ENCODE measurements around the gene PDCD2. TPM values are rescaled to one million over a fixed set of nuclear protein-coding genes. Genes with fewer than 3 reads are reported as not detected.
"Not testable (repeated sequence)": the region's sequence is repeated elsewhere in the genome, so short reads cannot be mapped to it uniquely, and the experiment has no call there.

Gene PDCD2, protein sequence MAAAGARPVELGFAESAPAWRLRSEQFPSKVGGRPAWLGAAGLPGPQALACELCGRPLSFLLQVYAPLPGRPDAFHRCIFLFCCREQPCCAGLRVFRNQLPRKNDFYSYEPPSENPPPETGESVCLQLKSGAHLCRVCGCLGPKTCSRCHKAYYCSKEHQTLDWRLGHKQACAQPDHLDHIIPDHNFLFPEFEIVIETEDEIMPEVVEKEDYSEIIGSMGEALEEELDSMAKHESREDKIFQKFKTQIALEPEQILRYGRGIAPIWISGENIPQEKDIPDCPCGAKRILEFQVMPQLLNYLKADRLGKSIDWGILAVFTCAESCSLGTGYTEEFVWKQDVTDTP
- 100 to 1,000 TPM in 1 of 2 donors, 10 to 100 TPM in 1; 99.9 to 110 TPM for total RNA-seq

GRCh38 chr6:170584181-170584953 lies at the start of gene PDCD2:
Gene PDCD2 (minus strand): TSS chr6:170584637. CDS start chr6:170584581, 56 bp downstream.
- intact Hi-C loops (cut with DNase I): no loop called here
- WGBS: under 1% methylated on average over 78 of the region's 81 CpGs
- Histone ChIP-seq H3K9me3 (no peaks in the 10 kb centered on the region), H3K4me1 (replicated peaks) (no peaks in the 10 kb centered on the region), H3K27me3 (replicated peaks; ENCODE audit: insufficient read depth) (no peaks in the 10 kb centered on the region), H3K27ac (peak within 1 kb of the TSS; percentile 76 to 85), H3K36me3 (no peaks in the 10 kb centered on the region), H3K4me3 (peak within 1 kb of the TSS; percentile 79 to 92)
- peak; percentile 91 for DNase-seq (ENCODE audit: low spot score)
- TF ChIP-seq POLR2A (IDR thresholded peaks at IDR 0.05) (peak; percentile 22), POLR2AphosphoS5 (IDR thresholded peaks at IDR 0.05) (peak; percentile 92)
- TF ChIP-seq, protein P1, sequence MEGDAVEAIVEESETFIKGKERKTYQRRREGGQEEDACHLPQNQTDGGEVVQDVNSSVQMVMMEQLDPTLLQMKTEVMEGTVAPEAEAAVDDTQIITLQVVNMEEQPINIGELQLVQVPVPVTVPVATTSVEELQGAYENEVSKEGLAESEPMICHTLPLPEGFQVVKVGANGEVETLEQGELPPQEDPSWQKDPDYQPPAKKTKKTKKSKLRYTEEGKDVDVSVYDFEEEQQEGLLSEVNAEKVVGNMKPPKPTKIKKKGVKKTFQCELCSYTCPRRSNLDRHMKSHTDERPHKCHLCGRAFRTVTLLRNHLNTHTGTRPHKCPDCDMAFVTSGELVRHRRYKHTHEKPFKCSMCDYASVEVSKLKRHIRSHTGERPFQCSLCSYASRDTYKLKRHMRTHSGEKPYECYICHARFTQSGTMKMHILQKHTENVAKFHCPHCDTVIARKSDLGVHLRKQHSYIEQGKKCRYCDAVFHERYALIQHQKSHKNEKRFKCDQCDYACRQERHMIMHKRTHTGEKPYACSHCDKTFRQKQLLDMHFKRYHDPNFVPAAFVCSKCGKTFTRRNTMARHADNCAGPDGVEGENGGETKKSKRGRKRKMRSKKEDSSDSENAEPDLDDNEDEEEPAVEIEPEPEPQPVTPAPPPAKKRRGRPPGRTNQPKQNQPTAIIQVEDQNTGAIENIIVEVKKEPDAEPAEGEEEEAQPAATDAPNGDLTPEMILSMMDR (IDR thresholded peaks at IDR 0.05): peak in 2 of 4 experiments; percentile 2 to 13

DNA sequence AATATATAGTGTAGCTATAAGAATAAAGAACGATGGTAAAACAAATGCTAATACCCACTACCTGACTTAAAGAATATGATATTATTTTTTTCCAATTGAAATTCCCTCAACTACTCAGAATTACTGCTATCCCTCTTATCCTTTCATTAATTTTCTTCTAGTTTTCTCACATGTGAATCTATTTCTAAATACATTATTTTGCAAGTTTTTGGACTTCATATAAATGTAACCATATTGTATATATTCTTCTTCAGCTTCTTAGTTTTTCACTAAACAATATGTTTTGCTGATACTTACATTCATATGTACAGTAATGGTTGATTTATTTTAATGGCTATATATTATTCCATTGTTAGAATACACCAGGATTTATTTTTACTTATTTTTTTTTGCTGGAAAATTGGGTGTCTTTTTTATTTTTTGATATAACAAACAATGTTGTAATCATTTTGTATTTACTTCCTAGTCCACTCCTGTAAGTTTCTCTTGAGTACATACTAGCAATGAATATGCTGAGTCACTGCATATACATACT lies 31.6 kb upstream of the PDCD2 start:
- WGBS: no CpG with 5 or more reads among the region's 1 CpG

GRCh38 chr6:170612256-170612804 lies 27.9 kb upstream of the PDCD2 start:
- H3K4me3 ChIP-seq; H3K27ac ChIP-seq; H3K9me3 ChIP-seq; H3K27me3 ChIP-seq (replicated peaks; ENCODE audit: insufficient read depth); intact Hi-C loops (cut with DNase I); H3K36me3 ChIP-seq; DNase-seq (ENCODE audit: low spot score); H3K4me1 ChIP-seq (replicated peaks): not testable (repeated sequence)
- 5% methylated on average over 11 of the region's 55 CpGs for WGBS

More for the DNA sequence above, 31.6 kb upstream of the PDCD2 start:
- H3K36me3 ChIP-seq; H3K9me3 ChIP-seq; H3K27ac ChIP-seq; H3K27me3 ChIP-seq (replicated peaks; ENCODE audit: insufficient read depth); H3K4me3 ChIP-seq; DNase-seq (ENCODE audit: low spot score); intact Hi-C loops (cut with DNase I); H3K4me1 ChIP-seq (replicated peaks): not testable (repeated sequence)

DNA sequence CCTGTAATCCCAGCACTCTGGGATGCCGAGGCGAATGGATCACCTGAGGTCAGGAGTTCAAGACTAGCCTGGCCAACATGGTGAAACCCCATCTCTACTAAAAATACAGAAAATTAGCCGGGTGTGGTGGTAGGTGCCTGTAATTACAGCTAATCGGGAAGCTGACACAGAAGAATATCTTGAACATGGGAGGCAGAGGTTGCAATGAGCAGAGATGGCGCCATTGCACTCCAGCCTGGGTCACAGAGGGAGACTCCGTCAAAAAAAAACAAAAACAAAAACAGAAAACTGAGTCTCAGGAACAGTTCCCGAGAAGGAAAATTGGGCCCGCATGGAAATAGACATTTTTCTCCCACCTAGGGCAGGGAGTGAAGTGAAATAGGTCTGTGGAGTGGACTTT lies 24.8 kb upstream of the PDCD2 start:
- H3K27me3 ChIP-seq (replicated peaks; ENCODE audit: insufficient read depth); H3K27ac ChIP-seq; intact Hi-C loops (cut with DNase I); H3K4me3 ChIP-seq; H3K4me1 ChIP-seq (replicated peaks); DNase-seq (ENCODE audit: low spot score); H3K9me3 ChIP-seq; H3K36me3 ChIP-seq: not testable (repeated sequence)
- WGBS: 82% methylated on average over 8 of the region's 8 CpGs

DNA sequence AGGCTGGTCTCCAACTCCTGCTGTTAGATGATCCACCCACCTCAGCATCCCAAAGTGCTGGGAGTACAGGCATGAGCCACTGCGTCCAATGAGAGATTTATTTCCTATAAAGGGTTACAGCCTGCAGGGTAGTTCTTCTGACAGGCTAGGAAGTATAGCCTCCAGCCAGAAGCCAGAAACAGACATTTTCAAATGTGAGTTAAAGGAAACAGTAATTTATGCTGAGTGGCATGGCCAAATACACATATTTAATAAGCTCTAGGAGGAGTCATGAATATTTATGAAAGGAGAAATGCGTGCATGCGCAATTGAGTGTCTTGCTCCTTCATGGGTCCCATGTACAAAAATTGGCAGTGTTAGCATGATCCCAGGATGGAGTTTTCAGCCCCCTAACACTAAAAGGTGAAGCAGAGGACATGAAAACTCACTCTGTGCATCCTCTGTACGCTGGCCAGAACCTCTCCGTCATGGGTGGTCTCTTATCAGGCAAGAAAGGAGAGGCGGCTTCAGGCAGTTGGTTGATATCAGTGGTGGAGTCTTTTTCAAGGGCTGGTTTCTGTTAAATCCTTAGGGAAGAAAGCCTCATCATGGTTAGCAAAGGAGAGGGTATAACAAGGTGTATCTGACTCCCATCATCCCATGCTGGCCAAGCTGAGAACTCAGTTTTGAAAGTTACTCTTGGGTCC lies 21.3 kb upstream of the PDCD2 start:
- intact Hi-C loops (cut with DNase I): no loop called here
- Histone ChIP-seq H3K36me3 (no peaks in the 10 kb centered on the region), H3K27ac (no peak overlapping the region), H3K27me3 (replicated peaks; ENCODE audit: insufficient read depth) (no peaks in the 10 kb centered on the region), H3K4me1 (replicated peaks) (no peaks in the 10 kb centered on the region), H3K4me3 (no peak overlapping the region), H3K9me3 (no peaks in the 10 kb centered on the region)
- 77% methylated on average over 6 of the region's 6 CpGs for WGBS
- TF ChIP-seq, protein P1 (IDR thresholded peaks at IDR 0.05): no peak
- TF ChIP-seq POLR2AphosphoS5 (IDR thresholded peaks at IDR 0.05) (no peak), POLR2A (IDR thresholded peaks at IDR 0.05) (no peak)
- DNase-seq (ENCODE audit: low spot score): no peak

DNA sequence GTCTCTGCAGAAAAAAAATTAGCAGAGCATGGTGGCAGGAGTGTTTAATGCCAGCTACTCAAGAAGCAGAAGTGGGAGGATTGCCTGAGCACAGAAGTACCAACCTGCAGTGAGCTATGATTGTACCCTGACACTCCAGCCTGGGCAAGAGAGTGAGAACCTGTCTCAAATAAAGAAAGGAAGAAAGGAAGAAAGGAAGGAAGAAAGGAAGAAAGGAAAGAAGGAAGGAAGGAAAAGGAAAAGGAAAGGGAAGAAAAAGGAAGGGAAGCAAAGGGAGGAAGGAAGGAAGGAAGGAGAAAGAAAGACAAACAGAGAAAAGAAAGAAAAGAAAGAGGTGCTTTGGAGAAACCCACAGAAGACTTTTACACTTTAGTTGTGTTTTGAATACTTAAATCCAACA lies 12.8 kb upstream of the PDCD2 start:
- no peaks in the 10 kb centered on the region for H3K9me3 ChIP-seq
- DNase-seq (ENCODE audit: low spot score): no peak
- intact Hi-C loops (cut with DNase I): no loop called here
- no peaks in the 10 kb centered on the region for H3K4me1 ChIP-seq (replicated peaks)
- TF ChIP-seq, protein P1 (IDR thresholded peaks at IDR 0.05): no peak
- TF ChIP-seq POLR2AphosphoS5 (IDR thresholded peaks at IDR 0.05) (no peak), POLR2A (IDR thresholded peaks at IDR 0.05) (no peak)
- H3K4me3 ChIP-seq: no peak overlapping the region
- no peak overlapping the region for H3K27ac ChIP-seq
- H3K36me3 ChIP-seq: no peaks in the 10 kb centered on the region
- no peaks in the 10 kb centered on the region for H3K27me3 ChIP-seq (replicated peaks; ENCODE audit: insufficient read depth)
